Ovary (tissue), 3 donors: ENCODE measurements around the gene PPP1R1B.

Experiments used
- POLR2A ChIP-seq: fragments of 450-650 bp; IDR thresholded peaks from one replicate; pipeline ENCODE4 v1.6.1; 2017; ENCODE audit warnings: antibody characterized with exemption, mild to moderate bottlenecking, moderate library complexity
- TF ChIP-seq, protein P1 (sequence below), 3 donors: fragments of 450-650 bp in 2 of 3; fragments of 200-600 bp in 1 of 3; IDR thresholded peaks; one replicate each; pipeline versions ENCODE4 v1.5.1 to v1.8.0; 2016 to 2022; ENCODE audit warnings: antibody characterized with exemption in 3 of 3, mild to moderate bottlenecking in 1 of 3
- donor health status: DM: no; HTN: no; CAD: no.

GRCh38 chr17:39580082-39580468 is 46.7 kb upstream of the PPP1R1B start:
- TF ChIP-seq, protein P1, sequence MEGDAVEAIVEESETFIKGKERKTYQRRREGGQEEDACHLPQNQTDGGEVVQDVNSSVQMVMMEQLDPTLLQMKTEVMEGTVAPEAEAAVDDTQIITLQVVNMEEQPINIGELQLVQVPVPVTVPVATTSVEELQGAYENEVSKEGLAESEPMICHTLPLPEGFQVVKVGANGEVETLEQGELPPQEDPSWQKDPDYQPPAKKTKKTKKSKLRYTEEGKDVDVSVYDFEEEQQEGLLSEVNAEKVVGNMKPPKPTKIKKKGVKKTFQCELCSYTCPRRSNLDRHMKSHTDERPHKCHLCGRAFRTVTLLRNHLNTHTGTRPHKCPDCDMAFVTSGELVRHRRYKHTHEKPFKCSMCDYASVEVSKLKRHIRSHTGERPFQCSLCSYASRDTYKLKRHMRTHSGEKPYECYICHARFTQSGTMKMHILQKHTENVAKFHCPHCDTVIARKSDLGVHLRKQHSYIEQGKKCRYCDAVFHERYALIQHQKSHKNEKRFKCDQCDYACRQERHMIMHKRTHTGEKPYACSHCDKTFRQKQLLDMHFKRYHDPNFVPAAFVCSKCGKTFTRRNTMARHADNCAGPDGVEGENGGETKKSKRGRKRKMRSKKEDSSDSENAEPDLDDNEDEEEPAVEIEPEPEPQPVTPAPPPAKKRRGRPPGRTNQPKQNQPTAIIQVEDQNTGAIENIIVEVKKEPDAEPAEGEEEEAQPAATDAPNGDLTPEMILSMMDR (IDR thresholded peaks at IDR 0.05): no peak
- no peak for TF ChIP-seq POLR2A
